ENCODE data around the gene TUBB1. TPM values are rescaled to one million over a fixed set of nuclear protein-coding genes. Genes with fewer than 3 reads are reported as not detected.

Gene TUBB1
- total RNA-seq, 1 donor from 2014 or later = not detected

- H3K36me3 ChIP-seq (ENCODE audit: control insufficient read depth, insufficient read depth, low read length) = no peaks in the 10 kb centered on the region
- H3K4me3 ChIP-seq (ENCODE audit: low read depth, low read length) = peak overlapping the region; percentile 97
- no peak for DNase-seq (ENCODE audit: low read depth)
- no peaks in the 10 kb centered on the region for H3K27me3 ChIP-seq (ENCODE audit: control insufficient read depth, insufficient read depth, low read length)
- no peak for TF ChIP-seq CTCF (IDR thresholded peaks at IDR 0.05; ENCODE audit: insufficient read depth, low read length, poor library complexity, severe bottlenecking)
Measured at GRCh38 chr20:59031564-59032022, 12.4 kb downstream of the TUBB1 start.

- Histone ChIP-seq H3K27me3 (ENCODE audit: control insufficient read depth, insufficient read depth, low read length) (no peaks in the 10 kb centered on the region), H3K4me3 (ENCODE audit: low read depth, low read length) (peak within 1 kb of the TSS; percentile 97), H3K36me3 (ENCODE audit: control insufficient read depth, insufficient read depth, low read length) (no peaks in the 10 kb centered on the region)
- peak; percentile 69 for DNase-seq (ENCODE audit: low read depth)
- TF ChIP-seq CTCF (IDR thresholded peaks at IDR 0.05; ENCODE audit: insufficient read depth, low read length, poor library complexity, severe bottlenecking) = no peak
Measured at GRCh38 chr20:59032023-59032712, 12.9 kb downstream of the TUBB1 start, which contains the start of gene ATP5F1E. TSS of gene ATP5F1E (minus strand) at chr20:59032335. CDS start at chr20:59032251, 84 bp downstream.

- DNase-seq (ENCODE audit: low read depth) = no peak
- peak; percentile 14 for TF ChIP-seq CTCF (IDR thresholded peaks at IDR 0.05; ENCODE audit: insufficient read depth, low read length, poor library complexity, severe bottlenecking)
- no peaks in the 10 kb centered on the region for H3K36me3 ChIP-seq (ENCODE audit: control insufficient read depth, insufficient read depth, low read length)
- peak overlapping the region; percentile 61 for H3K4me3 ChIP-seq (ENCODE audit: low read depth, low read length)
- H3K27me3 ChIP-seq (ENCODE audit: control insufficient read depth, insufficient read depth, low read length) = no peaks in the 10 kb centered on the region
Measured at GRCh38 chr20:59032713-59033059, 13.5 kb downstream of the TUBB1 start.

GRCh38 chr20:59033093-59033492 is 13.9 kb downstream of the TUBB1 start:
- Histone ChIP-seq H3K36me3 (ENCODE audit: control insufficient read depth, insufficient read depth, low read length) (no peaks in the 10 kb centered on the region), H3K27me3 (ENCODE audit: control insufficient read depth, insufficient read depth, low read length) (no peaks in the 10 kb centered on the region), H3K4me3 (ENCODE audit: low read depth, low read length) (no peak overlapping the region)
- no peak for DNase-seq (ENCODE audit: low read depth)
- TF ChIP-seq CTCF (IDR thresholded peaks at IDR 0.05; ENCODE audit: insufficient read depth, low read length, poor library complexity, severe bottlenecking) = no peak

- Histone ChIP-seq H3K4me3 (ENCODE audit: low read depth, low read length) (no peak overlapping the region), H3K27me3 (ENCODE audit: control insufficient read depth, insufficient read depth, low read length) (no peaks in the 10 kb centered on the region), H3K36me3 (ENCODE audit: control insufficient read depth, insufficient read depth, low read length) (no peaks in the 10 kb centered on the region)
- no peak for DNase-seq (ENCODE audit: low read depth)
- TF ChIP-seq CTCF (IDR thresholded peaks at IDR 0.05; ENCODE audit: insufficient read depth, low read length, poor library complexity, severe bottlenecking) = no peak
Measured at GRCh38 chr20:59033616-59034165, 14.5 kb downstream of the TUBB1 start.

Measured in kidney epithelial cell (primary cell).